DMS114 treated with DMSO at 0.1 percent for 48 hours (cell line): ENCODE data around the gene TRAIP.
"Not testable (repeated sequence)": the region's sequence is repeated elsewhere in the genome, so short reads cannot be mapped to it uniquely, and the experiment has no call there.

Experiments used
- DNase-seq: peaks from one replicate; lab custom pipeline; 2025; ENCODE audit not compliant: unreplicated experiment; lab: John Stamatoyannopoulos, UW

The TRAIP gene

GRCh38 chr3:49831341-49831740, 25.0 kb downstream of the TRAIP start:
- DNase-seq: no peak

GRCh38 chr3:49826016-49826415, 30.3 kb downstream of the TRAIP start:
- DNase-seq: no peak

GRCh38 chr3:49823131-49823530, 33.2 kb downstream of the TRAIP start:
- DNase-seq: not testable (repeated sequence)

- DNase-seq: no peak
These were observed 42.7 kb downstream of the TRAIP start, which contains the start of gene UBA7 for GRCh38 chr3:49813497-49814174. Gene UBA7, minus strand, starts transcription at chr3:49813953. Its CDS starts 166 bp downstream, at chr3:49813787.

- DNase-seq: no peak
These were observed 43.4 kb downstream of the TRAIP start for GRCh38 chr3:49812916-49813496.

GRCh38 chr3:49807431-49808114, 48.8 kb downstream of the TRAIP start:
- DNase-seq: no peak

GRCh38 chr3:49806850-49807249, 49.5 kb downstream of the TRAIP start:
- no peak for DNase-seq

- no peak for DNase-seq
These were observed 50.3 kb downstream of the TRAIP start for GRCh38 chr3:49805897-49806701.

GRCh38 chr3:49805367-49805782, 51.0 kb downstream of the TRAIP start:
- DNase-seq: no peak

- DNase-seq: no peak
These were observed 52.0 kb downstream of the TRAIP start for GRCh38 chr3:49804141-49805041.

GRCh38 chr3:49803465-49804140, 52.8 kb downstream of the TRAIP start:
- no peak for DNase-seq

GRCh38 chr3:49802719-49803464, 53.5 kb downstream of the TRAIP start, which contains the start of gene INKA1:
Gene INKA1, plus strand, starts transcription at chr3:49803261. Its CDS starts 132 bp downstream, at chr3:49803393.
- DNase-seq: peak; percentile 54

- DNase-seq: no peak
These were observed 55.2 kb downstream of the TRAIP start for GRCh38 chr3:49801160-49801559.

- no peak for DNase-seq
These were observed 56.6 kb downstream of the TRAIP start, which contains the start of gene CDHR4 for GRCh38 chr3:49799761-49800160. Gene CDHR4, minus strand, starts transcription at chr3:49799873. Its CDS starts 61 bp downstream, at chr3:49799812.

GRCh38 chr3:49799105-49799504, 57.3 kb downstream of the TRAIP start:
- no peak for DNase-seq

- DNase-seq: no peak
These were observed 61.1 kb downstream of the TRAIP start for GRCh38 chr3:49794926-49795905.

- no peak for DNase-seq
These were observed 61.9 kb downstream of the TRAIP start for GRCh38 chr3:49794431-49794830.
